ENCODE results near the gene HES5. TPM values are rescaled to one million over a fixed set of nuclear protein-coding genes. Genes with fewer than 3 reads are reported as not detected.

The HES5 gene
- total and polyA plus RNA-seq, 2 experiments from 2014 or later = 0.16 to 0.21 TPM

- H3F3A ChIP-seq (replicated peaks; ENCODE audit: low read depth) = no peaks in the 10 kb centered on the region
- H2AFZ ChIP-seq = no peak overlapping the region
- DNase-seq (ENCODE audit: low spot score) (no peak), ATAC-seq (peak; percentile 2; the same call in 1 of the 3 replicates)
- no peak overlapping the region for H3K4me2 ChIP-seq
- H3K27me3 Mint-ChIP-seq (ENCODE audit: insufficient read depth, low read depth, poor library complexity) = peaks cover 7% of the 10 kb centered on the region
- H3K79me2 ChIP-seq (replicated peaks; ENCODE audit: insufficient read depth) = no peaks in the 10 kb centered on the region
- no peaks in the 10 kb centered on the region; the same call in 1 of the 2 replicates for H3K36me3 ChIP-seq (ENCODE audit: insufficient read depth)
- TF ChIP-seq CTCF (conservative IDR thresholded peaks at IDR 0.05; ENCODE audit: low read depth in 2 of 2) (no peak), POLR2AphosphoS5 (IDR thresholded peaks at IDR 0.05; ENCODE audit: low read depth) (no peak), ZNF462 (CRISPR knock-in tag; IDR thresholded peaks at IDR 0.05) (no peak), EZH2 (IDR thresholded peaks at IDR 0.05; ENCODE audit: low read depth, unreplicated experiment) (no peak), EZH2phosphoT487 (IDR thresholded peaks at IDR 0.05; ENCODE audit: unreplicated experiment) (no peak), JUNB (IDR thresholded peaks at IDR 0.05; ENCODE audit: unreplicated experiment) (no peak), REST (IDR thresholded peaks at IDR 0.05; ENCODE audit: unreplicated experiment) (no peak)
- no peaks in the 10 kb centered on the region for H3K9me2 ChIP-seq (ENCODE audit: insufficient read depth)
- H3K4me1 ChIP-seq (ENCODE audit: insufficient read depth) = no peaks in the 10 kb centered on the region
- H4K20me1 ChIP-seq (replicated peaks; ENCODE audit: insufficient read depth) = no peaks in the 10 kb centered on the region; the same call in 1 of the 2 replicates
- no peak overlapping the region for H3K4me3 ChIP-seq
- no peaks in the 10 kb centered on the region for H3K9me3 Mint-ChIP-seq
- H3K27ac Mint-ChIP-seq = no peak overlapping the region
- no peaks in the 10 kb centered on the region for H3K27me3 ChIP-seq (ENCODE audit: insufficient read depth)
- H3K36me3 Mint-ChIP-seq (ENCODE audit: low read depth) = peaks cover 16% of the 10 kb centered on the region
- no peak overlapping the region for H3K27ac ChIP-seq (ENCODE audit: low read depth)
- no peaks in the 10 kb centered on the region for H3K4me1 Mint-ChIP-seq
- H3K4me3 Mint-ChIP-seq = no peak overlapping the region
These were observed 23.0 kb downstream of the HES5 start for GRCh38 chr1:2506901-2507565.
